ENCODE results near the gene RHBDD1.
A peak's percentile ranks its signal among the peaks of the same experiment; 100 is the strongest.
"Not testable (repeated sequence)": the region's sequence is repeated elsewhere in the genome, so short reads cannot be mapped to it uniquely, and the experiment has no call there.

Gene RHBDD1

DNA sequence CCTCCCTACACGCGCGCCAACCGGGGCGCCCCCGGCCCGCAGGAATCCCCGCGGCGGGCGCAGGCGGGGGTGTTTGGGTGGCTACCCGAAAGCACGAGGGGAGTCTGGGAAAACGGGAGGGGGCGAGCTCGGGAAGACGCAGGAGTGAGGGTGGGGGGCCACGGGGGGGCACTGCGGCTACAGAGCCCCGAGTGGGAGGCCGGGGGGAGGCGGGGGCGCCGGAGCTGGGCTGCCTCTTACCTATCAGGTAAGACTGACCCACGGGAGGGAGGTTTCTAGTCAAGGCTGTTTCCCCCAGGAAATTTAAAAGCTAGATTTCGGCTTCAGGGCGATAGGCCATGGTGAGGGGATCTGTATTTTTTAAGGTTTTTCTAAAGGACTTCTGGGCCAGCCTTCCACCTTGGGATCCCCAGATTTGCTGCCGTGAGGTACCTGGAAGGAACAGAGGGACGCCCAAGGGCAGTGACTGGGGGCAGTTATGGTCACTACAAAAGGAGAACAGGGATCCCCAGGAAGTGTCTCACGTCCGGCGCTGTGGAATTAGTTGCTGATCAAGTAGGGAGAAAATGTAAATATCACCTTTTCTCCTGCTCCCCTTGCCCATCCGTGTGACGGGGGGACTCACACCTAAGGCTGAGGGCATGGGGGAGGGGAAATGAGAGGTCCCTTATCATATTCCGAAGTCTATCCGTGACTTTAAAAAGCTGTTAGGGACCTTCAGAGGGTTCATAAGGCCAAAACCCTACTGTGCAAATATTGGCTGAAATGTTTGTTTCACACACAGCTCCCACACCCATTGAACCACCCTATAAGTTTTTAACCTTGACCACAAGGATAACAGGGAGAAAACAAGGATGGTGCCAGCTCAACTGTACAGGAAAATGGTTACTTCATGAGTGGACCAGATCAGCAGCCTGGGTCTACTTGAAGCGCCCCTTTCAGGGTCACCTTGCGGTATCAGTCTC, 35.6 kb upstream of the RHBDD1 start:
- no peak for DNase-seq

DNA sequence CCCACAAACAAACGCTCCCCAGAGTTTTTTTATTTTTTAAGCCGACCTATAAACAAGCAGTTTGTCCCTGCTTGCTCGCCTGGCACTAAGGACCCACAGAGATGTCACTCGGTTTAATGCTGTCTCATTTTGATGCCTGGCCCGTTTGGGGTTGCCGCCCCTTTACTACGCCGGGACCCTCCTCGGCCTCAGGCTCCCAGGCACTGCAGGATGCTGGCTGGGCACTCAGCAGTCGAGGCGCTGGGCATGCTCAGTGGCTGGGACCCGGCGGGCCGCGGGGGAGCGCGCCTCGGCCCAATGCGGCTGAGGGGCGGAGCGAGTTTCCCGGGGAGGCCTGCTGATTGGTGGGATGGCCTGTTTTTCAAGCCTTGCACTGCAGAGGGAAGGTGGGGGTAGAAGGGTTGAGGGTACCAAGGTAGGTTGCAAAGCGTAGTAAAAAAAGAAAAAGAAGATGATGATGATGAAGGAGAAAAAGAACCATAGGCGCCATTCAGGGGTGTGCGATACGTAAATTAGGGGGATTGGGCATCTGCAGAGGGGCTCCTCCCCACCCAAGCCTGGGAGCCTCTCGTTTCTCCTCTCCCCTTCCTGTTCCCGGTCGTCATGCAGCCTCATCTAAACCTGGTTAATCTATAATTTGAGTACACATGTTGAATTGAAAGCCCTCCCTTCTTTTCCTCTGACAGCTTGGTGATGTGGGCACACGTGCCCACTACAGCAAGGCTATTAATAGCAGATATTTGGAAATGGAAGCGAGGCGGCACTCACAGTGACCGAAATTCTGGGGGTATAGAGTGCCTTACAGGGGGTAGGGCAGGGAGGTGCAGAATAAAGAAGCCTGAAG, 34.7 kb upstream of the RHBDD1 start:
- no peak for DNase-seq

DNA sequence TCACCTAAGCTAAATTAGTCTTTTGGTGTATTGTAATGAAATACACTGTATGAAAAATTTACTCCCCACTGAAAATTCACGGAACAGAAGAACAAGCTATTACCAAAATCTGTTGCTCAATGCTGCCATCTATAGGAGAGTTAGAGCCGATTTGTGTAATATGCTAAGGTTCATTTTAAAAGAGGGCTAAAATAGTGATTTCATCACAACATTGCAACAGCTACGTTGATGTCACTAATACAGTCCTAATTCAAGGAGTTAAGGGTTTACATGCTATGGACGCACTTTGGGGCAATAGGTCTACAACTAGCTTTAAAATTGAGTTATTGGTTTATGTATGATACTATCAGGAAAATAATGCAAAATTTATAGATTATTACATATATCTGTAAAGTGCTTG, 33.3 kb upstream of the RHBDD1 start:
- peak; percentile 8 for DNase-seq

DNA sequence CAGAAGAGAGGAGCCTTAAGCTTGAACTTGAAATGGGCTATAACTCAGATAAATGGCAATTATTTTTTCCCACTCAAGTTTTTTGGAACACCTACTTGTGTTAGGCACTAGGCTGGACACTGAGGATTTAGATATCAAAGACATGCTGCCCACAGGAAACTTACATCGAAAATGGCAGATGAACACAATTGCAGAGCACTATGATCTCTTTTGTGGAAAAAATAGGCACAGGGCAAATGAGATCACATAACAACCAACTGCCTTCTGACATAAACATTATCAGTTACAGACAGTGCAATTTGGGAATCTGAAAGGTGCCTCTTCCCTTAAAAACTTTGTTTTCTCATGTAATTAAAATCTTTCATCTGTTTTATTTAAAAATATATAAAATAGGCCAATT, 32.4 kb upstream of the RHBDD1 start:
- DNase-seq: no peak

DNA sequence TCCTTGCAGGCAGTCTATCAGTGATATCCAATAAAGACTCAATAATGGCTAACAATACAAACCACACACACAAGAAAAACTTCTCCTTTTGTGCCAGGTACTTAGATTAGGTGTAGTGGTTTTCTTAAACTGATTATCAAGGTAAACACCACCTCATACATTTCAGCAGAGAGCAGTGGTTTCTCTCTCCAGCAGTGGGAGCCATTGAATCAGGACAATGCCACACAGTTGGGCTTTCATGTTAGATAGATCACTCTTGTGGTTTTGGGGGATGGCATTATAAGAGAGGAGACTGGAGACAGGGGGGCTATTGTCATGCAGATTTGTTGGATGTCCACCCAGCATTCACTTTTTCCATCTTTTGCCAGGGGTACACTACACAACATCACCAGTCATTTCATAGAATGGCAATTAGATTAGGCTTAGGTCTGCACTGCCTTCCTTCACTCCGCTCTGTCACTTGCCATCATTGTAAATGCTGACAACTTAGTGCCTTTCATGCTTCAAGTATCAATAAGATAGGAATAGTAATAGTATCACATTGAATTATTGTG, 22.6 kb upstream of the RHBDD1 start:
- no peak for DNase-seq

DNA sequence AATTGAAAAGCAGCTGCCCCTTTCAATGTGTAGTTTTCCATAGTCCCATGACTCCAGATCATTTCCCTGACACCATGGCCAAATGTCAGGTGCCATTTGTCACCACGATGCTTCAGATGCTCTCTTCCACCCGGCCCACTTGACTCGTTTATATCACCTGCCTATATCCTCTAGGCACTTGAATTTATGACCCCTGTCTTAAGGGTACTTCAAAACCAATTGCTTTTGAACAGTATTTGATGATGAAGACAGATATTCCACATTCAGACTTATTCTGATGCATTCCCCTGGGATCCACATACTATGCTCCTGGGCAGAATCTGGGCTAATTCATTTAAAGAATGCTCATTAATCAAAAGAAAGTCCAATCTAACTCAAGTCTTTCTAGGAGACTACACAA, 16.9 kb upstream of the RHBDD1 start:
- no peak for DNase-seq

DNA sequence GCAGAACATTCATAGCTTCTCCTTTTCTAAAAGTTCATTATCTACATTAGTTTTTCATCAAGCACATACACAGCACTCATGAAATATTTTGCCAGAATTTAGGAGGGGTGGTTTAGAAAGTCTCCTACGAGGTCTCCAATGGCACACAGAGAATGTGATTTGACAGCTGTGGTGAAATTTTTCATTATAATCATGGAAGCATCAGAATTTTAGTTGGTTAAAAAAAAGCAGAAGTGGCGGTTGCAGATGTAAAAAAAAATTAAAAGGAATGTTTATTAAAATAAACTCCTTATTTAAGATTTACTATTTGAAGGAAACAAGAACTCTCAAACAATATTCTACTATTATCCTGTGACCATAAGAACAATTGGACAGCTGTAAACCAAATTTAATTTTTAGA, 10.8 kb upstream of the RHBDD1 start:
- no peak for DNase-seq

DNA sequence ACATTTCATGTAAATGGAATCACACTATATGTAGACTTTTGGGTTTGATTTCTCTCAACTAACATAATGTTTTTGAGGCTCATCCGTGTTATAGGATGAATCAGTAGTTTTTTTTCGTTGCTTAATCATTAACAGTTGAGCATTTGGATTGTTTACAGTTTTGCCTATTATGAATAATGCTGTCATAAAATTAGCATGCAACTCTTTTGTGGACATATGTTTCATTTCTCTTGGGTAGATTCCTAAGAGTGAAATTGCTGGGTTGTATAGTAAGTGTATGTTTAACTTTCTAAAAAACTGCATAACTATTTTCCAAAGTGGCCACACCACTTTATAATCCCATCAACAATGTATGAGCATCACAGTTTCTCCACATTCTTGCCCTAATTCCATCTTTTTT, 7.7 kb upstream of the RHBDD1 start:
- DNase-seq: no peak

DNA sequence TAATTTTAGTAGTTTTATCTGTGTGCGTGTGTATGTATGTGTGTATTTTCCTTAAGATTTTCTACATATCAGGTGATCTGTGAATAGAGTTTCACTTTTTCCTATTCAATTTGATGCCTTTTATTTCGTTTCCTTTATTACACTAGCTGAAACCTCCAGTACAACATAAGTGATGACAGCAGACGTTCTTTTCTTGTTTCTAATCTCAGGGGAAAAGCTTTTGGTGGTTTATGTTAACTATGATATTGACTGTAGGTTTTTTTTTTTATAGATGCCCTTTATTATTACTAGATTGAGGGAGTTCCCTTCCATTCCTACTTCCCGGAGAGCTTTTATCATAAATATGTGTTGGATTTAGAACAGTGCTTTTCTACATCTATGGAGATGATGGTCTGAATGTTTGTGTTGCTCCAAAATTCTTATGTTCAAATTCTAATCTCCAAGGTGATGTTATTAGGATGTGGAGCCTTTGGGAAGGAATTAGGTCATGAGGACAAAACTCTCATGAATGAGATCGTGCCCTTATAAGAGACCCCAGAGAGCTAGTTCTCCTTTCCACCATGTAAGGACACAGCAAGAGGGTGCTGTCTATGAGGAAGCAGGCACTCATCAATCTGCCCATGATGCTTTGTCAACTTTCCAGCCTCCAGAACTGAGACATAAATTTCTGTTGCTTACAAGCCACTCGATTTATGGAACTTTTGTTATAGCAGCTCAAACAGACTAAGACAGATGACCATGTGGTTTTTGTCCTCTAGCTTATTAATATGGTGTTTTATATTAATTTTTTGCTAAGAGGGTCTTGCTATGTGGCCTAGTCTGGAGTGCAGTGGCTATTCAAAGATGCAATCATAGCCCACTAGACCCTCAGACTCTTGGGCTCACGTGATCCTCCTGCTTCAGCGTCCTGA, 5.9 kb upstream of the RHBDD1 start:
- DNase-seq: no peak

DNA sequence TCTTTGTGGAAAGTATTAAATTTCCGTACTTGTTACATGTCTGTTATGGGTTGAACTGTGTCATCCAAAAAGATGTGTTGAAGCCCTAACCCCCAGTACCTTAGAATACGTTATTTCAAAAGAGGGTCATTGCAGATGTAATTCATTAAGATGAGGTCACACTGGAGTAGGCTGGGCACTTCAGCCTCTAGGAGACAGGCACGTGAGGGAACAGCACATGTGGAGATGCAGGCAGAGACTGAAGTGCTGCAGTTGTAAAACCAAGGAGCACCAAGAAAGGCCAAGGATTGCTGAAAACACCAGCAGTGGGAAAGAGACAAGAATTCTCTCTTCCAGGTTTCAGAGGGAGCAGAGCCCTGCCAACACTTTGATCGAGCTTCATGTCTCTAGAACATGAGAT, 4.6 kb upstream of the RHBDD1 start:
- no peak for DNase-seq

DNA sequence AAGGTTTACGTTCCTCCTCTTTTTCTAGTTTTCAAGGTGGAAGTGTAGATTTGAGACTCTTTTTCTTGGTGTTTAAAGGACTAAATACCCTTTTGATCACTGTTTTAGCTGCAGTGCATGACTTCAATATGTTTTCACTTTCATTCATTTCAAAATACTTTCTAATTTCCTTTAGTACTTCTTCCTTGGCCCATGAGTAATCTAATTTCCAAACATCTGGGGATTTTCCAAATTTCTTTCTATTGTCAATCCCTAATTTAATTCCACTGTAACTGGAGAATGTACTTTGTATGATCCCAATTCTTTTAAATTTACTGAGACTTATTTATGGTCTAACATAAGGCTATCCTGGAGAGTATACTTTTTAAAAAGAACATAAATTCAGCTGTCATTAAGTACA, 3.8 kb upstream of the RHBDD1 start:
- DNase-seq: no peak

DNA sequence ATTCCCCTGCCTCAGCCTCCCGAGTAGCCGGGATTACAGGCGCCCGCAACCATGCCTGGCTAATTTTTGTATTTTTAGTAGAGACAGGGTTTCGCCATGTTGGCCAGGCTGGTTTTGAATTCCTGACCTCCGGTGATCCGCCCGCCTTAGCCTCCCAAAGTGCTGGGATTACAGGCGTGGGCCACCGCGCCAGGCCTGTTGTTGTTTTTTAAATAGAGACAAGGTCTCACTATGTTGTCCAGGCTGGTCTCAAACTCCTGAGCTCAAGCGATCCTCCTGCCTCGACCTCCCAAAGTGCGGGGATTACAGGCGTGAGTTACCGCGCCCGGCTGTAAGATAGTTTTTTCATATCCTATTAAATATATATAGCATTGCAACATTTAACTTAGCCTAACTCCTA, 974 bp upstream of the RHBDD1 start:
- DNase-seq: not testable (repeated sequence)

DNA sequence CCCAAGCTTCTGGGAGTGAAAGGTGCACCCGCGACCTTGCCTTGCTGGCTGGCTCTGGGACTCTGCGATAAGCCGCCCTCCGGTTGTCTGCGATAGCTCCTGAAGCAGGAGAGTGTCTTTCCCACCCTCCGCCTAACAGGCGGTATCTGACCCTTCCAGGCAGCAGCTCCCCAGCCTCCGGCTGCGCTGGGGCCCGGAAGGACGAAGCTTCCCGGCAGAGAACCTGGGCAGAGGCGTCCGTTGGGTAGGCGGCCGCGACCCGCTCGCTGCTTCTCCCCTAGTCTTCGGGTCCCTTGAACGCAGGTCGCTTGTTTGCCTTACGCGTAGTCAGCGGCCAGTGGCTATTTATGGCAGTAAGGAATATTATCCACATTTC, 446 bp upstream of the RHBDD1 start:
- DNase-seq: no peak

DNA sequence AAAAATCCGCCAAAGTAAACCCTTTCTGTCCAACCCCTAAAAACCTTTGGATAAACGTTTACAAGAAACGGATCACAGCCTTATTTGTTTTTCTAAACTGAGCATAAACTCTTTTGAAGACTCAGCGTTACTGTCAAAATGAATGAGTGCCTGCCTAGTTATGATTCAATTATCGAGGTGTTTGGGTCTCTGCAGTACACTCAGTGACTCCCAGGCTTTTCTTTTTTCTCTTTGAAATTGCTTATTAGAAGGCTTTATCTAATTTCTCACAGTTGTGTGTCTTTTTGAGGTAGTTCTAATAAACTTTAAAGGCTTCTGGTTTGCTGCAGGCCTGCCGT, 663 bp downstream of the RHBDD1 start:
- DNase-seq: no peak

DNA sequence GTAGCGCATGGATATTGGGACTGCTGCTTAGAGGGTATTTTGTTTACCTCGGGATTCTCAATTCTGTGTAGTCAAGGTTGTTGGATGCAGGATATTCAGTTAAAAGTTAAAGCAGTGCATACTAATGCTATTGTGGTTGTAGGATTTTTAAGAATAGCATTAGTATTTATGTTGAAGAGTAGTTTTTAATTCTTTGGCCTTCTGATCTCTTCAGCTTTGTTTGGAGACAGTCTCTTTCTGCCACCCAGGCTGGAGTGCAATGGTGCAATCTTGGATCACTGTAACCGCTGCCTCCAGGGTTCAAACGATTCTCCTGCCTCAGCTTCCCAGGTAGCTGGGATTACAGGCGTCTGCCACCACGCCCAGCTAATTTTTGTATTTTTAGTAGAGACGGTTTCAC, 1.5 kb downstream of the RHBDD1 start:
- no peak for DNase-seq

DNA sequence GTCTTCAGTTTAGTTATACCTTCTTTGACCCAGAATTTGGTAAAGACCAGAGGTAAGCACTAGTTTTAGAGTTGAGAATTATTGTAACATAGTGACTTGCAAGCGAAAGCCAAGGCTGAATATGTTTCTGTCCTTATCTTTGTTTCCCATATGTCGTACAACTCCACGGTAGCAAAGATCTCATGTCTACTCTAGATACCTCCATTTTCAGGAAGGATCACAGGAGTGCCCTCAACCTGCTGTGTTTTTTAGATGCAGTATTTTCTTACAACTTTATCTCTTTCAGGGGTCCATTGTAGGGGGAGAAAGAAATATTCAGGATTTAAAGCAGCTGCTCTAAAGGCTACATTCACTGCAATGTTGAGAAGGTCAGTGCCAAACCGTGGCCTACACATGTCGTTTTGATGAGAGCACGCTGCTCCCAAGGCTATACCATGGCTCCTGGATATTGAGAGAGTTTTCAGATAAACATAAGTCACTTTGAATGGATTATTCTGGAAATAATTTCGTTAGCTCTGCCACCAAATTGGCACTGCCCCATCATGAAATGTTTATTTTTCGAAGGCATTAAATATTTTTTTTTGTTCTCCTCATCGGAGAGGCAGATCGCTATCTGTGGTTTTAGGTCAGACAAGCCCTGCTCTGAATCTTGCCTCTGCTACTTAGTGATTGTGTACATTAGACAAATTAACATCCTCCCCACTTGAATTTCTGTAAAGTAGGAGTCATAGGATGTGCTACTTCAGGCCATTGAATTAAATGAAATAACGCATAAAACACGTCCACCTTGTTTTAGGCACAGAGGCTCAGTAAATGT, 2.1 kb downstream of the RHBDD1 start:
- no peak for DNase-seq

DNA sequence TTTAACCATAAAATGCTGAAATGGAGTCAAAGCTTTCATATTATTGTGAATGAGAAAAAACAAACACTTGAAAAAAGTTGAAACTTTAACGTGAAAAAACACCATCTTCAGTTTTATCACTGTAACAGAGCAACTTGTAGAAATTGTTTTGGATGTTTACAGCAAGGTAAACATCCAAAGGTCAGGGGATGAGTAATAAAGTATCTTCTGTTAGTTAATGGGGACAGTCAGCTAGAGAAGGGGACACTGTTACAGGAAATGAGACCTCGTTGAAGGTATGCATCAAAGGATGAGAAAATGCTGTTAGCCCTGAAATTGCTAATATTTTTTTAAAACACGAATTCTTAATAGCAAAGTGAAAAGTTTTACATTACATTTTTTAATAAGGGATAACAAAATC, 2.9 kb downstream of the RHBDD1 start:
- DNase-seq: no peak

DNA sequence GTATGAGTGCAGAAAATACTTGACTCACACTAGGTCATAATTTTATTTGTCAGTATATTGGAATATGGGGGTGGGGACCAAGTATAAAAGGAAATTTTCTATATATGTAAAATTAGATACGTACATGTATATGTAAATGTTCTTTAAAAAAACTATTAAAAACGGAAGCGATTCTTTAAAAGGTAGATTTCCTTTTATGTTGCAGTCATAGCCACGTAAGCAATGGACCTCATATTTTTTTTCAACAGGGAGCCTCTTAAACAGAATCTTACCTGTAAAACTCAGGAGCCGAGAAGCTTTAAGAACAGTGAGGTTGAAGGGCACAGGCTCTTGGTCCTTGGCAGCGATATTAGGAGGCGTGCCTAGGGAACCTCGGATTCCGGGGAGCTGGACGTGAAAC, 3.3 kb downstream of the RHBDD1 start:
- DNase-seq: no peak

DNA sequence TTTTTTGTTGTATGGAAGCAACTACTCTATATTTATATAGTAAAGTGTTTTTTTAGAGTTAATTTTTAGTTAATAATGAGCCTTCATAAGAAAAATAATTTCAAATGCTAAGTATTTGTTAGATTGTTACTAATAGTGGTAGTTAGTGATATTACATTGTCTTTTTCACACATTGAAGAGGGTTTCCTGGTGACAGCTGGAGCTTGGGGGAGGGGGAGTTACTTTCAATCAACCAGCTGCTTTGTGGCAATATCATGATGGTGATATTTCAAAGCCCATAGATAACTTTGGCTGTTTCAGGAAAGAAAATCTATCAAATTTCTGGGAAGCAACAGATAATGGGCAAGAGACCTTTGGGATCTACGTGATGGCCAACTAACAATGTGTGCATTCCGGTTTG, 4.1 kb downstream of the RHBDD1 start:
- no peak for DNase-seq

DNA sequence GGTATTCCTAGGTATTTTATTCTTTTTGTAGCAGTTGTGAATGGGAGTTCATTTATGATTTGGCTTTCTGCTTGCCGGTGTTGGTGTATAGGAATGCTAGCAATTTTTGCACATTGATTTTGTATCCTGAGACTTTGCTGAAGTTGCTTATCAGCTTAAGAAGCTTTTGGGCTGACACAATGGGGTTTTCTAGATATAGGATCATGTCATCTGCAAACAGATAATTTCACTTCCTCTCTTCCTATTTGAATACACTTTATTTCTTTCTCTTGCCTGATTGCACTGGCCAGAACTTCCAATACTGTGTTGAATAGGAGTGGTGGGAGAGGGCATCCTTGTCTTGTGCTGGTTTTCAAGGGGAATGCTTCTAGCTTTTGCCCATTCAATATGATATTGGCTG, 7.1 kb downstream of the RHBDD1 start:
- DNase-seq: not testable (repeated sequence)

DNA sequence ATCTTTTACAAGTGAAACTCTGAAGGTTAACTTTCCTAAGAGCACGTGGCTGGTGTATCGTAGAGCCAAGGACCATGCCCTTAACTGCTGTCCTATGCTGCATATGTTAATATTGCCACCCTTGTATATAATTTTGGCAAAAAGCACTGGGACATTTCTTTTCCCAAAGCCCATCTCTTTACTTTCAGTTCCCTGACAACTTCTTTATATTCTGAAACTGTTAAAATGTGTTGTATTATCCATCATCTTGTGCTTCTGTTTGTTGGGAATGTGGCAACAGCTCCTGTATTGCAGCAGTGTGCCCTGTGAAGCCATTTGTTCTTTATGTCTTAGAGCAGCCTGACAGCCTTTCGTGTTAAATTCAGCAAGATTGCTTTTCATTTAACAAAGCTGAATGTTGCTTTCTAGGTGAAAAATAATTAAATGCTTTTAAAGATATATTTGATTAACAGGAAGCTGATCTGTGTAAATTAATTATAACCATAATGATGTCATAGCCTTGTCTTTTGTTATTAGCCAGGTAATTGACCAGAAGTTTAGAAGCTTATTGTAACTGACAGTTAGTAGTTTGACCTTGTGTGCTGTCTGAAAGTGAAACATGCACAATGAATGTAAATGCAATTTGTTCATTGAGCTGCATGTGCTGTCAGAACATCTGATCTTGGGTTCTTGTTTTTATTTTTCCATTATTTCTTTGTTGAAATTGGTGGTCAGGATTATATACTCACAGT, 9.7 kb downstream of the RHBDD1 start:
- DNase-seq: no peak
